ENCODE measurements around the gene MTO1. TPM values are rescaled to one million over a fixed set of nuclear protein-coding genes. Genes with fewer than 3 reads are reported as not detected.
"Not testable (repeated sequence)": the region's sequence is repeated elsewhere in the genome, so short reads cannot be mapped to it uniquely, and the experiment has no call there.

The MTO1 gene
- total RNA-seq, 1 experiment from 2014 or later: 22.6 TPM

DNA sequence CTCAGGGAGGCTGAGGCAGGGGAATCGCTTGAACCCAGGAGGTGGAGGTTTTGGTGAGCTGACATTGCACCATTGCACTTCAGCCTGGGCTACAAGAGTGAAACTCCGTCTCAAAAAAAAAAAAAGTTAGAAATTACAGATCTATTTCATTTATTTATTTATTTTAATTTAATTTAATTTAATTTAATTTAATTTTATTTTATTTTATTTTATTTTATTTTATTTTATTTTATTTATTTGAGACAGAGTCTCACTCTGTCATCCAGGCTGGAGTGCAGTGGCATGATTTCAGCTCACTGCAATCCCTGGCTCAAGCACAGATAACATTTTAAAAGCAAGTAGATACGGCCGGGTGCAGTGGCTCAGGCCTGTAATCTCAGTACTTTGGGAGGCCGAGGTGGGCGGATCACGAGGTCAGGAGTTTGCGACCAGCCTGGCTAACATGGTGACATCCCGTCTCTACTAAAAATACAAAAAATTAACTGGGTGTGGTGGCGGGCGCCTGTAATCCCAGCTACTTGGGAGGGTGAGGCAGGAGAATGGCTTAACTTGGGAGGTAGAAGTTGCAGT, 93.9 kb downstream of the MTO1 start:
- DNase-seq (ENCODE audit: low read depth, low spot score); in situ Hi-C loops (cut with HindIII; ENCODE audit: low pct_unique_long_range_greater_than_20kb, low sequenced_read_pairs): not testable (repeated sequence)

DNA sequence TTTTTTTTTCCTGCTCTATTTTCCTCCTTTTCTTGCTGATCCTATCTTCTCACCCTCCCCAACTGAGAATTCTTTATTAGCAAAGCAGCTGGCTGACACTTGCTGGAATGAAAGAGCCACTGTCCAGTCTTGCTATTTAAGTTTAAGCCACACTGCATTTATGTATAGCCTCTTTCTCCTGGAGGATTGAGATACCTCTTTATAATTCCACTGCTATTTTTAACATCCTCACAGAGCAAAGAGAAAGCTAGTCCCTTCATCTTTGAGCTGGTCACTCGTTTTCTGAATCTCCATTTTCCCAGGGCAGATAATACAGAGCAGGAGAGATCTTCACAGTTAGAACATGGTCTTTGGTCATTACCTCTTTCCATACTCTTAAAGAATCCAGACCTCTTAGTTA, 95.3 kb downstream of the MTO1 start:
- DNase-seq (ENCODE audit: low read depth, low spot score): peak; percentile 92
- in situ Hi-C loops (cut with HindIII; ENCODE audit: low pct_unique_long_range_greater_than_20kb, low sequenced_read_pairs): no loop called here

Small RNAs within 50 kb of the gene (small RNA-seq; reads per million reads assigned to genes)
- 0 reads per million in 2 experiments for gene AL603910.2
- gene RN7SL827P: 0 to 0.38 reads per million in 2 experiments
- gene RNU6-975P: 0 reads per million in 2 experiments

Other genes starting within 250 kb of the MTO1 start
- gene KHDC1L, start 236.2 kb upstream of the MTO1 start, total RNA-seq (2014; rRNA removed; shearing (Covaris generic)): not detected in 2 replicates
- gene KHDC1, start 198.5 kb upstream of the MTO1 start, total RNA-seq (2014; rRNA removed; shearing (Covaris generic)): 0.19 TPM in 1 of 2 replicates, not detected in the other
- gene DPPA5, start 107.5 kb upstream of the MTO1 start, total RNA-seq (2014; rRNA removed; shearing (Covaris generic)): not detected in 2 replicates
- not detected in 2 replicates for gene KHDC3L, start 99.1 kb upstream of the MTO1 start, total RNA-seq (2014; rRNA removed; shearing (Covaris generic))
- gene OOEP, start 91.8 kb upstream of the MTO1 start, total RNA-seq (2014; rRNA removed; shearing (Covaris generic)): not detected in 2 replicates
- not detected in 2 replicates for gene DDX43, start 66.9 kb upstream of the MTO1 start, total RNA-seq (2014; rRNA removed; shearing (Covaris generic))
- gene CGAS, start 9.4 kb upstream of the MTO1 start, total RNA-seq (2014; rRNA removed; shearing (Covaris generic)): not detected in 2 replicates
- gene EEF1A1, start 59.3 kb downstream of the MTO1 start, total RNA-seq (2014; rRNA removed; shearing (Covaris generic)): 12,462 and 13,460 TPM in 2 replicates
- gene SLC17A5, start 192.3 kb downstream of the MTO1 start, total RNA-seq (2014; rRNA removed; shearing (Covaris generic)): 24.9 and 25.0 TPM in 2 replicates
- 53.1 and 55.9 TPM in 2 replicates for gene CD109, start 234.5 kb downstream of the MTO1 start, total RNA-seq (2014; rRNA removed; shearing (Covaris generic))

Measured in SK-MEL-5 (cell line).